GM21717 (cell line): ENCODE data around the gene C22orf39.
"Not testable (repeated sequence)": the region's sequence is repeated elsewhere in the genome, so short reads cannot be mapped to it uniquely, and the experiment has no call there.

Source experiments
- ATAC-seq: cut with Tn5 transposase; IDR thresholded peaks from one replicate; pipeline ENCODE4 v1.9.1; 2021; ENCODE audit warnings: mild to moderate bottlenecking, moderate library complexity; ENCODE audit not compliant: unreplicated experiment

The C22orf39 gene

GRCh38 chr22:19454156-19454555 lies 6.6 kb upstream of the C22orf39 start:
- ATAC-seq = no peak

GRCh38 chr22:19453718-19454117 lies 6.2 kb upstream of the C22orf39 start:
- no peak for ATAC-seq

GRCh38 chr22:19451570-19451969 lies 4.1 kb upstream of the C22orf39 start:
- no peak for ATAC-seq

GRCh38 chr22:19450363-19451175 lies 3.1 kb upstream of the C22orf39 start:
- no peak for ATAC-seq

GRCh38 chr22:19449422-19449767 lies 1.9 kb upstream of the C22orf39 start:
- ATAC-seq = no peak

GRCh38 chr22:19448739-19449421 lies 1.4 kb upstream of the C22orf39 start:
- ATAC-seq = no peak

GRCh38 chr22:19448076-19448607 lies 631 bp upstream of the C22orf39 start:
- ATAC-seq = no peak

GRCh38 chr22:19446603-19447329 lies 745 bp downstream of the C22orf39 start:
- ATAC-seq = no peak

- not testable (repeated sequence) for ATAC-seq
Measured at GRCh38 chr22:19445279-19445982, 2.1 kb downstream of the C22orf39 start.

GRCh38 chr22:19443544-19444211 lies 3.8 kb downstream of the C22orf39 start:
- no peak for ATAC-seq

GRCh38 chr22:19442166-19442565 lies 5.3 kb downstream of the C22orf39 start:
- no peak for ATAC-seq

GRCh38 chr22:19440411-19441195 lies 6.9 kb downstream of the C22orf39 start:
- ATAC-seq = no peak

- no peak for ATAC-seq
Measured at GRCh38 chr22:19438298-19438697, 9.2 kb downstream of the C22orf39 start.

- not testable (repeated sequence) for ATAC-seq
Measured at GRCh38 chr22:19436444-19437161, 10.9 kb downstream of the C22orf39 start.

- ATAC-seq = no peak
Measured at GRCh38 chr22:19434829-19435580, 12.5 kb downstream of the C22orf39 start.

GRCh38 chr22:19434401-19434800 lies 13.1 kb downstream of the C22orf39 start:
- ATAC-seq = no peak

GRCh38 chr22:19432133-19432851 lies 15.2 kb downstream of the C22orf39 start, which contains the start of gene MRPL40:
Gene MRPL40 (plus strand): TSS chr22:19432545. CDS start chr22:19432555, 10 bp downstream.
- peak; percentile 65 for ATAC-seq
